ENCODE measurements around the gene CITED1. TPM values are rescaled to one million over a fixed set of nuclear protein-coding genes. Genes with fewer than 3 reads are reported as not detected.

The CITED1 gene
- total RNA-seq, 2 donors from 2014 or later: not detected

DNA sequence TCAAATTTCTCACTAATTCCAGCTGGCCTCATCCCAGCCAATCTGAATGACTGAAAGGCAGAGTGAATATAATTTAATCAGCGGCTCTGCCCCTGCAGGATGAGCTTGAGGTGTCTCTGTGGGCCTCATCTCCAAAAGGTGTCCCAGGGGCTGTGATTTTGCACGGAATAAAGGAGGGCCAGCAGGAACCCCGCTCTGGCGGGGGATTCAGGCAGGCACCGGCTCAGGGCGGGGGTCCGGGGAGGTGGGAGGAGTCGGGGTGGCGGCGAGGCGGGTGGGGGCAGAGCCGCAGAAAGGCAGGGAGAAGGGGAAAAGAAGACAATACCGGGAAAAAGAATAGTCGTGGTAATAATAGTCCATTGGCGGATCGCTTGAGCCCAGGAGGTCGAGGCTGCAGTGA lies 50.9 kb downstream of the CITED1 start:
- no peaks in the 10 kb centered on the region for H3K4me1 ChIP-seq
- DNase-seq (no peak), ATAC-seq (no peak)
- no peak overlapping the region for H3K4me3 ChIP-seq
- H3K36me3 ChIP-seq (replicated peaks in 1 of 2; ENCODE audit: insufficient read depth in 1 of 2, low read depth in 2 of 2): no peaks in the 10 kb centered on the region
- 48% methylated on average over 9 to 11 of the region's 17 CpGs for WGBS, 2 donors
- no peaks in the 10 kb centered on the region for H3K27me3 ChIP-seq
- TF ChIP-seq, protein P1, sequence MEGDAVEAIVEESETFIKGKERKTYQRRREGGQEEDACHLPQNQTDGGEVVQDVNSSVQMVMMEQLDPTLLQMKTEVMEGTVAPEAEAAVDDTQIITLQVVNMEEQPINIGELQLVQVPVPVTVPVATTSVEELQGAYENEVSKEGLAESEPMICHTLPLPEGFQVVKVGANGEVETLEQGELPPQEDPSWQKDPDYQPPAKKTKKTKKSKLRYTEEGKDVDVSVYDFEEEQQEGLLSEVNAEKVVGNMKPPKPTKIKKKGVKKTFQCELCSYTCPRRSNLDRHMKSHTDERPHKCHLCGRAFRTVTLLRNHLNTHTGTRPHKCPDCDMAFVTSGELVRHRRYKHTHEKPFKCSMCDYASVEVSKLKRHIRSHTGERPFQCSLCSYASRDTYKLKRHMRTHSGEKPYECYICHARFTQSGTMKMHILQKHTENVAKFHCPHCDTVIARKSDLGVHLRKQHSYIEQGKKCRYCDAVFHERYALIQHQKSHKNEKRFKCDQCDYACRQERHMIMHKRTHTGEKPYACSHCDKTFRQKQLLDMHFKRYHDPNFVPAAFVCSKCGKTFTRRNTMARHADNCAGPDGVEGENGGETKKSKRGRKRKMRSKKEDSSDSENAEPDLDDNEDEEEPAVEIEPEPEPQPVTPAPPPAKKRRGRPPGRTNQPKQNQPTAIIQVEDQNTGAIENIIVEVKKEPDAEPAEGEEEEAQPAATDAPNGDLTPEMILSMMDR (IDR thresholded peaks at IDR 0.05): no peak
- no peak for TF ChIP-seq POLR2A (IDR thresholded peaks at IDR 0.05)
- H3K27ac ChIP-seq: no peak overlapping the region
- intact Hi-C loops (cut with DNase I): no loop called here
- no peaks in the 10 kb centered on the region for H3K9me3 ChIP-seq

DNA sequence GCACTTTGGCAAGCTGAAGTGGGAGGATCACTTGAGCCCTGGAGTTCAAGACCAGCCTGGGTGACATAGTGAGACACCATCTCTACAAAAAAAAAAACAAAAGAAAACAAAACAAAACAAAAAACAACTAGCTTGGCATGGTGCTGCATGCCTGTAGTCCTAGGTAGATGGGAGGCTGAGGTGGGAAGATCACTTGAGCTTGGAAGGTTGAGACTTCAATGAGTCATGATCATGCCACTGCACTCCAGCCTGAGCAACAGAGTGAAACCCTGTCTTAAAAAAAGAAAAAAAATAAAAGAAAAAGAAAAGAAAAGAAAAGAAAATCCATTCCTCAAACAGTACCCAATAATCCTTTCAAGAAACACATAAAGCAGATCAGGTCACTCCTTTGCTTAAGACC lies 52.0 kb downstream of the CITED1 start:
- no peaks in the 10 kb centered on the region for H3K27me3 ChIP-seq
- no peak for ATAC-seq
- no peak for DNase-seq
- intact Hi-C loops (cut with DNase I): no loop called here
- no peak for TF ChIP-seq POLR2A (IDR thresholded peaks at IDR 0.05)
- TF ChIP-seq, protein P1 (IDR thresholded peaks at IDR 0.05): no peak
- H3K4me1 ChIP-seq: no peaks in the 10 kb centered on the region
- no peaks in the 10 kb centered on the region for H3K36me3 ChIP-seq (replicated peaks in 1 of 2; ENCODE audit: insufficient read depth in 1 of 2, low read depth in 2 of 2)
- no peak overlapping the region for H3K27ac ChIP-seq
- H3K9me3 ChIP-seq: no peaks in the 10 kb centered on the region
- no peak overlapping the region for H3K4me3 ChIP-seq

Small RNA genes within 50 kb of the gene (small RNA-seq; reads per million reads assigned to genes)
- not detected for gene RF00019

Other genes starting within 250 kb of the CITED1 start
- gene RTL5, start 174.0 kb downstream of the CITED1 start, total RNA-seq: 1 to 10 TPM; 1.6 to 2.3 TPM
- 1 to 10 TPM in 1 of 2 donors, under 1 TPM in 1; 0.99 to 4.4 TPM for gene PIN4, start 124.2 kb downstream of the CITED1 start, total RNA-seq
- not detected for gene ERCC6L, start 66.9 kb downstream of the CITED1 start, total RNA-seq
- 100 to 1,000 TPM; 477 to 833 TPM for gene RPS4X, start 28.7 kb downstream of the CITED1 start, total RNA-seq